AG20443 (cell line): ENCODE measurements around the gene SLC25A22.

Experiments used
- DNase-seq: peaks from one replicate; pipeline ENCODE4 v3.0.0; 2012; ENCODE audit warnings: low spot score, mixed read lengths

Gene SLC25A22

GRCh38 chr11:746289-747157, 51.6 kb downstream of the SLC25A22 start:
- no peak for DNase-seq

DNA sequence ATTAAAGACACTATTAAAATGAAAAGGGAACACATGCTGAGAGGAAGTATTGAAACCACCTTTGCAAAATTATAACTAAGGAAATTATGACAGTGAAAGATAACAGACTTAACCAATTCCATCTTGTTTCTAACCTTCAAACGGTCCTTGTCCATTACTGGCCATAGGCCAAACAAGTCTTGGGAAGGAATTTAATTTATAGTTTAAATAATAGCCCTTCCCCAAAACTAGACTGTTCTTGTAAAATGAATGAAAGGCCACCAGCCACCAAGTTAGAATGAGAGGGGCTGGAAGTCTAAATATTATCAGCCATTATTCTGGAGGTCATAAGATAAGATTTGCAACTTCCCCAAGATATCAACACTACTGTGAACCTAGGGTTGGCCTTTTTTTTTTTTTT, 52.7 kb downstream of the SLC25A22 start:
- no peak for DNase-seq

- DNase-seq: no peak
Measured at GRCh38 chr11:742571-743201, 55.4 kb downstream of the SLC25A22 start.

- DNase-seq: no peak
Measured at GRCh38 chr11:742156-742546, 55.9 kb downstream of the SLC25A22 start.
